ENCODE data around the gene FARS2.

FARS2 gene

DNA sequence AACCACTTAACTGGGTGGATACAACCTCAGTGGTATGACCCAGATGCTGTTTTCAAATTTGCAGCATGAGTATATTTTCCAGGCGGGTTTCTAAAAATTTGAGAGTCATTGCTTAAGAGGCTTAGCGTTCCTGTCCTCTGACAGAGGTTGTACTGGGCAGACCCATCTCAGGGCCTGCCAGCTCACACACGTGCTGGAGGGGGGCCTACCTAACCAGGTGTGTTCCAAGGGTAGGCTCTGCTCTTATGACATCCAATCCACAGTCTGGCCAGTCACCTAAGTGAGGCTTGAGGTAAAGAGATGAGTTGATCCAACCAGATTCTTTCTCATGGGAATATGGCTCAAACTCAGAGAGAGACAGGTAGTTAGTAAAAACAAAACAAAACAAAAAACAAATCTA is 1.9 kb upstream of the FARS2 start:
- H3K27me3 ChIP-seq (ENCODE audit: insufficient read depth, low read length): no peaks in the 10 kb centered on the region
- peak overlapping the region; percentile 89 for H3K4me3 ChIP-seq (ENCODE audit: low read length)
- peaks cover 2% of the 10 kb centered on the region for H3K9me3 ChIP-seq (ENCODE audit: low read length)
- peak overlapping the region; percentile 42 for H2AFZ ChIP-seq (ENCODE audit: low read depth, low read length)
- H3K4me1 ChIP-seq (ENCODE audit: insufficient read depth, low read length): peaks cover 13% of the 10 kb centered on the region
- peaks cover 14% of the 10 kb centered on the region for H3K36me3 ChIP-seq (ENCODE audit: insufficient read depth, low read length)

DNA sequence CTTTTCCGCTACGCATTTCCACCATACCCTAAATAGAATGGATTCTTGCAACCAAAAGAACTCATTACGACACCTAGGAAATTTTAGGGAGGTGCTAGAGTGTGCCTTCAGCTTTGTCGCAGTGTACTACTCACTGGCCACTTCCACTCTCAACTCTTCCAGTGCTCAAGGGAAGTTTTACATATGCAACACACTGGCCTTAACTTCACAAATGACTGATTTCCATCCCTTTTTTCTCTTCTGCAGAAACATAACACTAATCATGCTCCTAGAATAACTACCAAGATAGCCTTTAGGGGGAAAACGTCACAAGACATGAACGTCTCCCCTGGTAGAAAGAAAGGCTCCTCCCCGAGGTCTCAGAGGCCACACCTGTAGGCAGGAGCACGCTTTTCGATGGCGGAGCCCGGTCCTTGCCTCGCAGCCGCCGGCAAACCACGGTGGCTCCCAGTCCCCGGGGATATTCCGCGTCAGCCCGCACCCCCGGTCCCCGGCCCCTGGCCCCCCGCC is 1.1 kb upstream of the FARS2 start:
- Histone ChIP-seq H3K4me3 (ENCODE audit: low read length) (peak overlapping the region; percentile 89), H2AFZ (ENCODE audit: low read depth, low read length) (peak overlapping the region; percentile 42), H3K36me3 (ENCODE audit: insufficient read depth, low read length) (peaks cover 14% of the 10 kb centered on the region), H3K4me1 (ENCODE audit: insufficient read depth, low read length) (peaks cover 13% of the 10 kb centered on the region), H3K9me3 (ENCODE audit: low read length) (peaks cover 2% of the 10 kb centered on the region), H3K27me3 (ENCODE audit: insufficient read depth, low read length) (no peaks in the 10 kb centered on the region)

GRCh38 chr6:5261545-5262109 is 314 bp downstream of the FARS2 start:
- peaks cover 2% of the 10 kb centered on the region for H3K9me3 ChIP-seq (ENCODE audit: low read length)
- peak overlapping the region; percentile 42 for H2AFZ ChIP-seq (ENCODE audit: low read depth, low read length)
- peaks cover 13% of the 10 kb centered on the region for H3K4me1 ChIP-seq (ENCODE audit: insufficient read depth, low read length)
- H3K4me3 ChIP-seq (ENCODE audit: low read length): peak overlapping the region; percentile 89
- H3K27me3 ChIP-seq (ENCODE audit: insufficient read depth, low read length): no peaks in the 10 kb centered on the region
- H3K36me3 ChIP-seq (ENCODE audit: insufficient read depth, low read length): peaks cover 12% of the 10 kb centered on the region

DNA sequence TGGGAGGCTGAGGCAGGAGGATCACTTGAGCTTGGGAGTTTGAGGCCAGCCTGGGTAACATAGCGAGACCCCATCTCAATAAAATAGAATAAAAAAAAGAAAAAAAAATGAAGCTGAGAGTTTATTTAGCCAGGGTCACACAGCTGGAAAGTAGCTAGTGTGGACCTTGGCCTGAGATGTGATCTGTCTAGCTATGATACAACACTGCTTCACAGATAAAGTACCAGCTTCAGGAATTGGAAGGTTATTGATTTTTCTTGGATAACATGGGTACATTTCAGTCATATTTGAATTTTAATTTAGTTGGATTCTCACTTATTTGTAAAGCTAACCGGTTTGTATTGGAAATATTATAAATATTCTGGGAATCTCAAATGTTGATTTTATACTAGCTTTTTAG is 5.1 kb downstream of the FARS2 start:
- no peak overlapping the region for H2AFZ ChIP-seq (ENCODE audit: low read depth, low read length)
- H3K27me3 ChIP-seq (ENCODE audit: insufficient read depth, low read length): no peaks in the 10 kb centered on the region
- no peaks in the 10 kb centered on the region for H3K9me3 ChIP-seq (ENCODE audit: low read length)
- H3K36me3 ChIP-seq (ENCODE audit: insufficient read depth, low read length): peaks cover 3% of the 10 kb centered on the region
- no peak overlapping the region for H3K4me3 ChIP-seq (ENCODE audit: low read length)
- peaks cover 6% of the 10 kb centered on the region for H3K4me1 ChIP-seq (ENCODE audit: insufficient read depth, low read length)

DNA sequence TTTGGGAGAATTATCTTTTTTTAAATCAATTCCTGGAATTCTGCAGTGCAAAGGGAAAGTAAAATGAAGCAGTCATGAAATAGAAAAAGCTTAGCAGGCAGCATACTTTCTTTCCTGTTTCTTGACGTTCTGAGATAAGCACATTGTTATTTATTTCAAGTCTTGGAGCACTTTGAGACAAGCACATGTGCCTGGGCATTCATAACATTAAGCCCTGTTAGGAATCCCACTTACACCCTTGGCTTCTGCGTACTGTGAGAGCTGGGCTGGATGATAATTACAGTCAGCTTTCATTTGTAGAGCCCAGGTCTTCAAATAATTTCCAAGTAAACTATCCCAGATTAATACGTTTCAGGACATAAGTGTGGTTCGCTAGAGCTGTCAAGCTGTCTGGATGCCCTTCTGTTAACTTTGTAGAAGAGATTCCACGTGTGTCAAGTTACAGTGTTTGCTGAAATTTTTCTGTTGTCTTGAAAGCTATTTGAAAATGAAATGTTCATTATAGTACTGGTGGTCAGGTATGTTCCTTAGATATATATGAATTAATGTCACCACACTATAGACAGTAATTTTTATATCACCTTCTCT is 8.9 kb downstream of the FARS2 start:
- Histone ChIP-seq H3K4me1 (ENCODE audit: insufficient read depth, low read length) (no peaks in the 10 kb centered on the region), H3K9me3 (ENCODE audit: low read length) (no peaks in the 10 kb centered on the region), H3K36me3 (ENCODE audit: insufficient read depth, low read length) (peaks cover 3% of the 10 kb centered on the region), H2AFZ (ENCODE audit: low read depth, low read length) (no peak overlapping the region), H3K4me3 (ENCODE audit: low read length) (no peak overlapping the region), H3K27me3 (ENCODE audit: insufficient read depth, low read length) (no peaks in the 10 kb centered on the region)

DNA sequence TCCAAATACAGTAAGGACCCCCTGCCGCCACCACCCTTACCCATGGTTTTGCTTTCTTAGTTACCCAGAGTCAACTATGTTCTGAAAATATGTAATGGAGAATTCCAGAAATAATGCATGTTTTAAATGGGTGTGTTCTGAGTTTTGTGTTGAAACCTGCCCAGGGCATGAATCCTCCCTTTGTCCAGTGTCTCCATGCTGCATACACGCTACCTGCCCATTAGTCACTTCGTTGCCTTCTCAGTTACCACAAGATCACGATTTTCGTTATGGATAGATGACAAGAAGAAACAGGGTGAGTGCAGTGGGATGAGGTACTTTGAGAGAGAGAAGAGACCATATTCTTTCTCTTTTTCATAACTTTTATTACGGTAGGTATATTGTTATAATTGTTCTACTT is 10.6 kb downstream of the FARS2 start:
- Histone ChIP-seq H3K36me3 (ENCODE audit: insufficient read depth, low read length) (peaks cover 3% of the 10 kb centered on the region), H3K4me3 (ENCODE audit: low read length) (no peak overlapping the region), H3K27me3 (ENCODE audit: insufficient read depth, low read length) (no peaks in the 10 kb centered on the region), H3K9me3 (ENCODE audit: low read length) (no peaks in the 10 kb centered on the region), H2AFZ (ENCODE audit: low read depth, low read length) (no peak overlapping the region), H3K4me1 (ENCODE audit: insufficient read depth, low read length) (peaks cover 4% of the 10 kb centered on the region)

DNA sequence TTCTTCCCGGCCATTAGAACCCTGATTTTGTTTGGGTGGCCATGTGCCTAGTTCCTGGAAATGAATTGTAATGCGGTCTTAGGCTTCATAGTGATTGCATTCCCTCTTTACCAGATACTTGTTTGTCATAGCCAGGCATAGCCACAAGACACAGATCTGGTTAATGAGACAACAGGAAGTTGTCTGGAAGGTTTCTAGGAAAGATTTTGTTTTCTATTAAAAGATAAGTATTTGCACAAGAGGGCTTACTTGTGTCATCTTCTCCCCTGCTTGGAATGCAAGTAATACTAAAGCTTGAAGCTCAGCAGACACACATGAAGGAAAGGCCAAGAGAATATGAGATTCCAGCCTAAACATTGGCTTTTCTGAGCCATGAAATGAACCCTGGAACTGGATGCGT is 12.9 kb downstream of the FARS2 start:
- Histone ChIP-seq H3K9me3 (ENCODE audit: low read length) (no peaks in the 10 kb centered on the region), H3K4me3 (ENCODE audit: low read length) (no peak overlapping the region), H3K27me3 (ENCODE audit: insufficient read depth, low read length) (no peaks in the 10 kb centered on the region), H3K36me3 (ENCODE audit: insufficient read depth, low read length) (no peaks in the 10 kb centered on the region), H3K4me1 (ENCODE audit: insufficient read depth, low read length) (peaks cover 20% of the 10 kb centered on the region), H2AFZ (ENCODE audit: low read depth, low read length) (no peak overlapping the region)

DNA sequence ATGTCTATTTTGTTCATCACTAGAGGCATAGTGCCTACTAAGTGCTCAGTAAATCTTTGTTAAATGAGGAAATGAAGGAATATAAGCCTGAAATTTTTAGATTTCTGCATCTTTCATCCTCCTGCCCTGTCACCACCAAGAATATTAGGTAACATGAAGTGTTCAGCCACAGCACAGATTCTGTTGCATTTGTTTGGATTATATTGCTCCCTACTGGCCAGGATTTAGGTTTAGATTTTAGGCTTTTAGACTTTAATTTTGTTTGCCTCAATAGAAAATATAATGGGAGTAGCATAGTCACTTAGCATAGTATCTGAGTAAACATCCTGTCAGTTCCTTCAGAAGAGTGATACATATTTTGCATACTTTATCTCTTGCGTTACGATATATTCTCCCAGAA is 14.2 kb downstream of the FARS2 start:
- Histone ChIP-seq H3K4me1 (ENCODE audit: insufficient read depth, low read length) (peaks cover 20% of the 10 kb centered on the region), H3K27me3 (ENCODE audit: insufficient read depth, low read length) (no peaks in the 10 kb centered on the region), H3K36me3 (ENCODE audit: insufficient read depth, low read length) (no peaks in the 10 kb centered on the region), H3K4me3 (ENCODE audit: low read length) (no peak overlapping the region), H3K9me3 (ENCODE audit: low read length) (peaks cover 3% of the 10 kb centered on the region), H2AFZ (ENCODE audit: low read depth, low read length) (no peak overlapping the region)

- Histone ChIP-seq H3K36me3 (ENCODE audit: insufficient read depth, low read length) (no peaks in the 10 kb centered on the region), H3K9me3 (ENCODE audit: low read length) (peaks cover 3% of the 10 kb centered on the region), H3K4me1 (ENCODE audit: insufficient read depth, low read length) (peaks cover 20% of the 10 kb centered on the region), H2AFZ (ENCODE audit: low read depth, low read length) (no peak overlapping the region), H3K4me3 (ENCODE audit: low read length) (no peak overlapping the region), H3K27me3 (ENCODE audit: insufficient read depth, low read length) (no peaks in the 10 kb centered on the region)
Observed at GRCh38 chr6:5276581-5276980, 15.3 kb downstream of the FARS2 start.

DNA sequence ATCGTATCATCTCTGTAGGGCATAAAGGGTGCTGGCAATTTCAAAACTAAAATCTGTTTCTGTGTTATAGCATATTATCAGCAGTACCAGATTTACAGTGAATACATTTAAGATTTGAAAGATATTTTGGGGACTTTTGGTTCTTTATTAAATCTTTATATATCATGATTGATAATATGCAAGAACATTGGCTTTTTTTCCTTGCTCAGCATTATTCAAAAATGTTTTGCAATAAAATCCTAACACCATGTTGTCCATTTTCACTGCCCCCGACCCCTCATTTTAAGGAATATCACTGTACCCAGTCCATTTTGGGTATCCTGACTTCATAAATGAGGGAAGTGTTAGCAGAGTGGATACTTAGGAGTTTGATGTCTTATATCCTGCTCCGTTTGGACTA is 16.3 kb downstream of the FARS2 start:
- peaks cover 3% of the 10 kb centered on the region for H3K9me3 ChIP-seq (ENCODE audit: low read length)
- no peak overlapping the region for H3K4me3 ChIP-seq (ENCODE audit: low read length)
- no peaks in the 10 kb centered on the region for H3K36me3 ChIP-seq (ENCODE audit: insufficient read depth, low read length)
- peaks cover 20% of the 10 kb centered on the region for H3K4me1 ChIP-seq (ENCODE audit: insufficient read depth, low read length)
- H3K27me3 ChIP-seq (ENCODE audit: insufficient read depth, low read length): no peaks in the 10 kb centered on the region
- H2AFZ ChIP-seq (ENCODE audit: low read depth, low read length): no peak overlapping the region

DNA sequence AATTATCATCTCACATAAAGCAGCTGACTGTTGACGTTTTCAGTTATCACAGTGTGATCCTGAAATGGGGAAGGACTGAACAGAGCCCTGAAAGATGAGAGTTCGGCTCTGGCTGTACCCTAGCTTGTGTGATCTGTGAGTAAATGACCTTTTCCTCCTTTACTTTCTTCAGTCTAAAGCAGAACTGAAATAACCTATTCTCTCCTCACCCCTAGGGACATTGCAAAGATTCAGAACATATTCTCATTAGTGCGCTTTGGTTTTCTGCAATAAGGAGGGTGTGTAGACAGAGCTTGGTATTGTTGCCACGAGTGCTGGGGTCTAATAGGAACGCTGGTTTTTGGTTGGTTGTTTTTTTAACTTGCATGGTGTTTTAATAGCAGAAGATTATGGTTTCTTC is 16.7 kb downstream of the FARS2 start:
- Histone ChIP-seq H3K9me3 (ENCODE audit: low read length) (peaks cover 3% of the 10 kb centered on the region), H3K4me1 (ENCODE audit: insufficient read depth, low read length) (peaks cover 20% of the 10 kb centered on the region), H3K4me3 (ENCODE audit: low read length) (no peak overlapping the region), H3K36me3 (ENCODE audit: insufficient read depth, low read length) (no peaks in the 10 kb centered on the region), H3K27me3 (ENCODE audit: insufficient read depth, low read length) (no peaks in the 10 kb centered on the region), H2AFZ (ENCODE audit: low read depth, low read length) (no peak overlapping the region)

DNA sequence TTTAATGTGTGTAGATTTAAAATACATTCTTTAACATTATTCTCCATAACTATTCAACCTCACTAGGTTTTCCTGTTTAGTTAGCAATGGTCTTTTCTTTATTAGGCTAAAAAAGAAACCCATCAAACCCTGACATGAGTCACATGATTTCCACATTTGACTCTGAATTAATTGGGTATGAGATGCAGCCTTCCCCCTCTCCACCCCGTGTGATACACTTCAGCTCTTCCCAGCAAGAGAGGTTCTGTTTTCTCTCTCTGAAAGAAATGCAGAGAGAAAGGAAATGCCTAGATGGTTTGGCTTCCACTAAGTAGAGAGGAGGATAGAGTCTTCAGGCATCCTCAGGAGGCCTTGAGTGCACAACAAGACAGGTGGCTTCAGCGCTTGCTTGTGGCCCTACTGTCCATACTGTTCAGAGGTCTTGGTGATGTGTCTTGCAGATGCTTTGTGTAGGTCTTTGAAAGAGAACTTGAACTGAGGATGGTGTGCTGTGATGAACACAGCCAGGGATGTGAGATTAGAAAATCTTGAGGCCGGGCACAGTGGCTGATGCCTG is 17.3 kb downstream of the FARS2 start:
- Histone ChIP-seq H2AFZ (ENCODE audit: low read depth, low read length) (no peak overlapping the region), H3K36me3 (ENCODE audit: insufficient read depth, low read length) (no peaks in the 10 kb centered on the region), H3K9me3 (ENCODE audit: low read length) (peaks cover 3% of the 10 kb centered on the region), H3K27me3 (ENCODE audit: insufficient read depth, low read length) (no peaks in the 10 kb centered on the region), H3K4me1 (ENCODE audit: insufficient read depth, low read length) (peaks cover 20% of the 10 kb centered on the region), H3K4me3 (ENCODE audit: low read length) (no peak overlapping the region)

- no peaks in the 10 kb centered on the region for H3K27me3 ChIP-seq (ENCODE audit: insufficient read depth, low read length)
- no peak overlapping the region for H2AFZ ChIP-seq (ENCODE audit: low read depth, low read length)
- H3K9me3 ChIP-seq (ENCODE audit: low read length): peaks cover 3% of the 10 kb centered on the region
- H3K4me1 ChIP-seq (ENCODE audit: insufficient read depth, low read length): peaks cover 20% of the 10 kb centered on the region
- no peak overlapping the region for H3K4me3 ChIP-seq (ENCODE audit: low read length)
- no peaks in the 10 kb centered on the region for H3K36me3 ChIP-seq (ENCODE audit: insufficient read depth, low read length)
Observed at GRCh38 chr6:5279891-5280338, 18.6 kb downstream of the FARS2 start.

Data from neuron (in vitro differentiated cells).